PFSK-1 (cell line): Measurements from ENCODE around the gene DNM1.
A peak's percentile ranks its signal among the peaks of the same experiment; 100 is the strongest.

Experiments
- FOXP2 ChIP-seq: optimal IDR thresholded peaks from 2 replicates; pipeline ENCODE3; 2011; ENCODE audit warnings: borderline replicate concordance, control low read depth, inconsistent platforms; ENCODE audit not compliant: insufficient read depth; ENCODE audit errors: extremely low read length, extremely low read depth
- POLR2AphosphoS5 ChIP-seq: IDR thresholded peaks from 2 replicates; pipeline ENCODE4 v1.6.1; 2012; ENCODE audit warnings: low read depth, mild to moderate bottlenecking, control low read depth, low read length, moderate library complexity
- REST ChIP-seq, 2 experiments: IDR thresholded peaks; 2 replicates each; pipeline versions ENCODE4 v1.6.1 to v1.8.0; 2011 to 2012; ENCODE audit warnings: low read depth in 2 of 2, low read length in 2 of 2, control low read depth in 1 of 2, inconsistent platforms in 1 of 2, mild to moderate bottlenecking in 1 of 2, moderate library complexity in 1 of 2; ENCODE audit not compliant: insufficient read depth in 1 of 2
- SIN3A ChIP-seq: IDR thresholded peaks from 2 replicates; pipeline ENCODE4 v1.6.1; 2012; ENCODE audit warnings: mild to moderate bottlenecking, low read length, moderate library complexity, borderline replicate concordance; ENCODE audit not compliant: insufficient read depth
- TAF1 ChIP-seq: IDR thresholded peaks from 2 replicates; pipeline ENCODE4 v1.6.1; 2012; ENCODE audit warnings: low read length, control low read depth, borderline replicate concordance; ENCODE audit not compliant: insufficient read depth

DNM1 gene

GRCh38 chr9:128218172-128218517 lies 15.0 kb downstream of the DNM1 start:
- TF ChIP-seq FOXP2 (no peak), REST (IDR thresholded peaks at IDR 0.05; ENCODE audit: insufficient read depth in 1 of 2, low read depth in 2 of 2, low read length in 2 of 2) (no peak), TAF1 (no peak), POLR2AphosphoS5 (no peak), SIN3A (no peak)

DNA sequence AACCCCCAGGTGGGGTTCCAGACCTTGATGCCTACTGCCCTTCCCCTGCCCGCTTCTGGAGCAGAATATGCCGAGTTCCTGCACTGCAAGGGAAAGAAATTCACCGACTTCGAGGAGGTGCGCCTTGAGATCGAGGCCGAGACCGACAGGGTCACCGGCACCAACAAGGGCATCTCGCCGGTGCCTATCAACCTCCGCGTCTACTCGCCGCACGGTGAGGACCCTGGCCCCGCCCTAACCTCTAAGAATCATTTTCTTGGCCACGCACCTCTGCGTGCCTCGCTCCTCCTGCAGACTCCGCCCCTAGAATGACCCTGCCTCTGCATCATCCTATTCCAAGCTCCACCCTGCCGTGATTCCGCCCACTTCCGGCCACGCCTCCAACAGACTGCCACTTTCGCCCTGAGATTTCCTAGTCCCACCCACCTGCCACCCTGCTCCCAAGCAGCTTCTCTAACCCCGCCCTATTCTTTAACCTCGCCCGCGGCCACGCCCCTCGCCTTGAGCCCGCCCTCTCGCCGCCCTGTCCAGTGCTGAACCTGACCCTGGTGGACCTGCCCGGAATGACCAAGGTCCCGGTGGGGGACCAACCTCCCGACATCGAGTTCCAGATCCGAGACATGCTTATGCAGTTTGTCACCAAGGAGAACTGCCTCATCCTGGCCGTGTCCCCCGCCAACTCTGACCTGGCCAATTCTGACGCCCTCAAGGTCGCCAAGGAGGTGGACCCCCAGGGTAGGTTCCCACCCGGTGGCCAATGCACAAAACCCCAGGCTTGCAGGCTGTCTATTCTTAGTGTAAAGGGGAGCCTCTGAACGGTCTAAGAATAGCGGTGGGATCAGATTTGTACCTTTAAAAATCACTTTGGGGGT lies 15.6 kb downstream of the DNM1 start:
- peak; percentile 37 to 82; a peak in 2 of 4 replicates for TF ChIP-seq REST (IDR thresholded peaks at IDR 0.05; ENCODE audit: insufficient read depth in 1 of 2, low read depth in 2 of 2, low read length in 2 of 2)
- TF ChIP-seq TAF1: no peak
- no peak for TF ChIP-seq FOXP2

DNA sequence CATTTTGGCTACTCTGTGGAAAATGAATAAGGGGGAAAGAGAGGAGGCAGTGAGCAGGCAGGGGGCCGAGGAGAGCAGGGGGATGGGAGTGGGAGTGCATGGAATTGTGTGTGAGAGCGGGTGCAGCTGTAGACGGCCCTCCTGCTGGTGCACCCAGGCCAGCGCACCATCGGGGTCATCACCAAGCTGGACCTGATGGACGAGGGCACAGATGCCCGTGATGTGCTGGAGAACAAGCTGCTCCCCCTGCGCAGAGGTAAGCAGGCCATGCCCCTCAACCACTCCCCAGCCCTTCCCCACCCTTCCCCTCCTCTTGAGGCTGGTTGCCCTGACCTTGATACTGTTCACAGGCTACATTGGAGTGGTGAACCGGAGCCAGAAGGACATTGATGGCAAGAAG lies 16.7 kb downstream of the DNM1 start:
- TF ChIP-seq POLR2AphosphoS5 (no peak), REST (IDR thresholded peaks at IDR 0.05; ENCODE audit: insufficient read depth in 1 of 2, low read depth in 2 of 2, low read length in 2 of 2) (no peak), TAF1 (no peak), FOXP2 (no peak), SIN3A (no peak)

DNA sequence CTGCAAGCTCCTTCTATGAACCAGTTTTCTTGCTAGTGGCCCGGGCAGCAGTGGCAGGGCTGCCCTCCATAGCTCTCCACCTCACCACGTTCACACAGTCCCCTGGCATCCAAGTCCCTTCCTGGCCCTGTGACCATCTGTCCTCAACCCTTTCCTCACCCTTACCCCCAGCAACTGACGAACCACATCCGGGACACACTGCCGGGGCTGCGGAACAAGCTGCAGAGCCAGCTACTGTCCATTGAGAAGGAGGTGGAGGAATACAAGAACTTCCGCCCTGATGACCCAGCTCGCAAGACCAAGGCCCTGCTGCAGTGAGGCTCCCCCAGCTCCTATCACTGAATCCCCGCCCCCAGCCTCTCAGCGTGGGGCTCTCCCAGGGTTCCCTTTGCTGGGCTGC lies 18.8 kb downstream of the DNM1 start:
- TF ChIP-seq REST (IDR thresholded peaks at IDR 0.05; ENCODE audit: insufficient read depth in 1 of 2, low read depth in 2 of 2, low read length in 2 of 2): no peak
- no peak for TF ChIP-seq FOXP2
- no peak for TF ChIP-seq SIN3A
- no peak for TF ChIP-seq POLR2AphosphoS5
- TF ChIP-seq TAF1: no peak

GRCh38 chr9:128222880-128223670 lies 19.9 kb downstream of the DNM1 start:
- TF ChIP-seq TAF1 (no peak), REST (IDR thresholded peaks at IDR 0.05; ENCODE audit: insufficient read depth in 1 of 2, low read depth in 2 of 2, low read length in 2 of 2) (no peak), FOXP2 (no peak), POLR2AphosphoS5 (no peak), SIN3A (no peak)
